PC-3 (cell line): ENCODE results near the gene RIPOR2.

Experiments used
- CTCF ChIP-seq: fragments of 300-600 bp; sonication (generic); conservative IDR thresholded peaks from 2 replicates; pipeline ENCODE4 v1.5.1; 2017; ENCODE audit warnings: antibody characterized with exemption, low read depth, mild to moderate bottlenecking, low read length
- EZH2 ChIP-seq: fragments of 300-600 bp; sonication (generic); IDR thresholded peaks from one replicate; pipeline ENCODE4 v1.6.1; 2017; ENCODE audit warnings: antibody characterized with exemption, mild to moderate bottlenecking, low read length; ENCODE audit not compliant: unreplicated experiment
- EZH2phosphoT487 ChIP-seq: fragments of 300-600 bp; sonication (generic); IDR thresholded peaks from 2 replicates; pipeline ENCODE4 v1.6.1; 2018; ENCODE audit warnings: mild to moderate bottlenecking, antibody characterized with exemption, low read length, borderline replicate concordance

- no peak for TF ChIP-seq CTCF
- TF ChIP-seq EZH2phosphoT487: no peak
- TF ChIP-seq EZH2: no peak
Observed at GRCh38 chr6:24832794-24833193, 103.0 kb downstream of the RIPOR2 start.
